GM12801 (cell line): ENCODE data around the gene PHACTR3.

Source experiments
- CTCF ChIP-seq: IDR thresholded peaks from one replicate; pipeline ENCODE4 v1.5.1; 2011; ENCODE audit warnings: control low read depth; ENCODE audit not compliant: insufficient read length; ENCODE audit errors: extremely low read depth

The PHACTR3 gene

GRCh38 chr20:59736366-59736765 is 132.0 kb downstream of the PHACTR3 start:
- no peak for TF ChIP-seq CTCF

GRCh38 chr20:59737073-59737666 is 132.8 kb downstream of the PHACTR3 start:
- no peak for TF ChIP-seq CTCF

- TF ChIP-seq CTCF, result no peak
Measured at GRCh38 chr20:59737816-59738215, 133.5 kb downstream of the PHACTR3 start.

- TF ChIP-seq CTCF, result no peak
Measured at GRCh38 chr20:59738851-59739250, 134.5 kb downstream of the PHACTR3 start.

- no peak for TF ChIP-seq CTCF
Measured at GRCh38 chr20:59740621-59741020, 136.3 kb downstream of the PHACTR3 start.

- TF ChIP-seq CTCF, result no peak
Measured at GRCh38 chr20:59741073-59741472, 136.7 kb downstream of the PHACTR3 start.

- TF ChIP-seq CTCF, result no peak
Measured at GRCh38 chr20:59742351-59743095, 138.2 kb downstream of the PHACTR3 start.
